ENCODE measurements around the gene DEFB123. TPM values are rescaled to one million over a fixed set of nuclear protein-coding genes. Genes with fewer than 3 reads are reported as not detected.

Gene DEFB123, protein sequence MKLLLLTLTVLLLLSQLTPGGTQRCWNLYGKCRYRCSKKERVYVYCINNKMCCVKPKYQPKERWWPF
- total RNA-seq (2021), result not detected in 2 replicates
- Bru-seq, nascent RNA, result not detected
- not detected for BruChase-seq, experiment 1, labeled RNA remaining after a 2-hour chase
- not detected for BruChase-seq, experiment 2, labeled RNA remaining after a 6-hour chase
- long read RNA-seq, result 0 reads

DNA sequence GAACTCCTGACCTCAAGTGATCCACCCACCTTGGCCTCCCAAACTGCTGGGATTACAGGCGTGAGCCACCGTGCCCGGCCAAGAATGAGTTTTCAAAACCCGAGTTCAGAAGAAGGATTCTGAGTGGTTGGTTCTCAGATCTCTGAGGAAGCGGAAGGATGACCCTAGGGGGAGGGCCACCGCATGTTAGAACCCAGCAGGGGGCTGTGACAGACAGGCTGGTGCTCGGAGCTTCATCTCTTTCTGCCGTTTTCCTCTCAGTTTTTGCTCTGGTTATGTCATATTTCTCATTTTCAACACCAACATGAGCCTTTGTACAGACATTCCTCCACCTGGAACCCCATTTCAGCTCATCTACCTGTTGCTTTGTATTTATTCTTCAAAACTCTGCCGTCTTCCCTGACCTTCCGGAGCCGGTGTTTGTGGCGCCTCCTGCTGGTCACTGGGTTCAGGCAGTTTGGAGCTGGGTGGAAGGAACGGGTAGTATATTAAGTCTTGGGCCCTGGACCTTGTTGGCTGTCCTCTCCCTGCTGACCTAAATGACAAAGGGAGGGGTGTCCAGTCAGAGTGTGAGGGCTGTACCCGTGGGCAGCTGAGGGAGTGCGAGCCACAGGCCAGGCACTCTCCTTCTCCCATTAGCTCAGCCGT lies at the start of gene DEFB123:
Gene DEFB123, plus strand, starts transcription at position 621 of the 648 bp plus-strand sequence. CDS start 67 bp downstream, outside the sequence.
- H3K79me2 ChIP-seq (ENCODE audit: low read depth), result no peaks in the 10 kb centered on the region
- no peaks in the 10 kb centered on the region for H3F3A ChIP-seq (ENCODE audit: insufficient read depth, low read depth)
- no peak within 1 kb of the TSS for H3K4me3 ChIP-seq
- peaks cover 31% of the 10 kb centered on the region for H3K27me3 ChIP-seq (ENCODE audit: insufficient read depth, low read depth)
- no peak within 1 kb of the TSS for H2AFZ ChIP-seq
- no peak within 1 kb of the TSS for H3K4me2 ChIP-seq
- ChIA-PET POLR2A (ENCODE audit: unreplicated experiment) (no interaction called here), CTCF (interaction anchor here (0.5 kb wide), 1 partner anchor 20 kb away, joined by 4 read pairs; no protein-coding TSS in a partner anchor)
- H3K9me2 ChIP-seq (ENCODE audit: insufficient read depth), result no peaks in the 10 kb centered on the region
- H4K20me1 ChIP-seq (ENCODE audit: insufficient read depth), result no peaks in the 10 kb centered on the region; the same call in 1 of the 2 replicates
- intact Hi-C loops (cut with micrococcal nuclease; ENCODE audit: unreplicated experiment), result no loop called here
- TF ChIP-seq EZH2 (IDR thresholded peaks at IDR 0.05; ENCODE audit: low read depth), result no peak
- no peak; the same call in 1 of the 2 replicates for TF ChIP-seq CTCF (conservative IDR thresholded peaks at IDR 0.05)
- H3K27ac ChIP-seq, result no peak within 1 kb of the TSS
- H3K4me1 ChIP-seq (replicated peaks; ENCODE audit: insufficient read depth), result no peaks in the 10 kb centered on the region
- no peak for DNase-seq
- H3K36me3 ChIP-seq (ENCODE audit: low read depth), result no peaks in the 10 kb centered on the region
- no peaks in the 10 kb centered on the region for H3K9me3 ChIP-seq (ENCODE audit: insufficient read depth, low read depth)
- no TSS peak for BruUV-seq (replicated peaks)

DNA sequence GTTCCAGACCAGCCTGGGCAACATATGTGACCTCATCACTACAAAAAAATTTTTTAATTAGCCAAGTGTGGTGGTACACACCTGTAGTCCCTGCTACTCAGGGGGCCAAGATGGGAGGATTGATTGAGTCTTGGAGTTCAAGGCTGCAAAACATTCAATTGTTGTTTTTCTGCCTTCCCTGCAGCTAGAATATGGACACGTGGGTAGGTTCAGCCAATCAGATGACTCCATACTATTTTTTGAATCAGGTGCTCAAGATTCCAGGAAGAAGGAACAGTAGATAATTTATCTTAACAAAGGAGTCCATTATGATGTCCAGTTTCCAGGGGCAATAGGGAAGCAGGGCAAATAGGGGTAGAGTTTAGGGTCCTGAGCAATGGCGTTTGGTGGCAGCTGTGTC lies 47.6 kb upstream of the DEFB123 start:
- H3K4me3 ChIP-seq, result no peak overlapping the region
- H2AFZ ChIP-seq, result no peak overlapping the region
- no peak for DNase-seq
- no peak overlapping the region for H3K27ac ChIP-seq
- TF ChIP-seq EZH2 (IDR thresholded peaks at IDR 0.05; ENCODE audit: low read depth) (no peak), CTCF (conservative IDR thresholded peaks at IDR 0.05) (no peak)
- no peaks in the 10 kb centered on the region for H3K36me3 ChIP-seq (ENCODE audit: low read depth)
- H3K27me3 ChIP-seq (ENCODE audit: insufficient read depth, low read depth), result peaks cover 29% of the 10 kb centered on the region
- no peaks in the 10 kb centered on the region for H3F3A ChIP-seq (ENCODE audit: insufficient read depth, low read depth)
- no peaks in the 10 kb centered on the region for H3K79me2 ChIP-seq (ENCODE audit: low read depth)
- H3K9me3 ChIP-seq (ENCODE audit: insufficient read depth, low read depth), result no peaks in the 10 kb centered on the region
- no peak overlapping the region for H3K4me2 ChIP-seq
- H3K9me2 ChIP-seq (ENCODE audit: insufficient read depth), result no peaks in the 10 kb centered on the region
- H3K4me1 ChIP-seq (replicated peaks; ENCODE audit: insufficient read depth), result no peaks in the 10 kb centered on the region
- no peaks in the 10 kb centered on the region for H4K20me1 ChIP-seq (ENCODE audit: insufficient read depth)
- ChIA-PET POLR2A (ENCODE audit: unreplicated experiment) (no interaction called here), CTCF (no interaction called here)
- intact Hi-C loops (cut with micrococcal nuclease; ENCODE audit: unreplicated experiment), result no loop called here
- no TSS peak for BruUV-seq (replicated peaks)

GRCh38 chr20:31394900-31395299 lies 45.5 kb upstream of the DEFB123 start:
- peaks cover 18% of the 10 kb centered on the region; the same call in 1 of the 2 replicates for H3K27me3 ChIP-seq (ENCODE audit: insufficient read depth, low read depth)
- no peaks in the 10 kb centered on the region for H3F3A ChIP-seq (ENCODE audit: insufficient read depth, low read depth)
- H3K4me1 ChIP-seq (replicated peaks; ENCODE audit: insufficient read depth), result no peaks in the 10 kb centered on the region
- no peaks in the 10 kb centered on the region for H3K79me2 ChIP-seq (ENCODE audit: low read depth)
- H3K36me3 ChIP-seq (ENCODE audit: low read depth), result no peaks in the 10 kb centered on the region
- CTCF ChIA-PET, result no interaction called here
- H3K4me3 ChIP-seq, result no peak overlapping the region
- BruUV-seq (replicated peaks), result no TSS peak
- no peaks in the 10 kb centered on the region for H3K9me3 ChIP-seq (ENCODE audit: insufficient read depth, low read depth)
- no peaks in the 10 kb centered on the region for H4K20me1 ChIP-seq (ENCODE audit: insufficient read depth)
- no peak overlapping the region for H3K27ac ChIP-seq
- TF ChIP-seq EZH2 (IDR thresholded peaks at IDR 0.05; ENCODE audit: low read depth) (no peak), CTCF (conservative IDR thresholded peaks at IDR 0.05) (no peak)
- H3K9me2 ChIP-seq (ENCODE audit: insufficient read depth), result no peaks in the 10 kb centered on the region
- POLR2A ChIA-PET (ENCODE audit: unreplicated experiment), result no interaction called here
- no peak overlapping the region for H3K4me2 ChIP-seq
- no peak for DNase-seq
- intact Hi-C loops (cut with micrococcal nuclease; ENCODE audit: unreplicated experiment), result no loop called here
- no peak overlapping the region for H2AFZ ChIP-seq
